Islet of Langerhans (tissue), 1 donor: Measurements from ENCODE around the gene CAPN2.
A peak's percentile ranks its signal among the peaks of the same experiment; 100 is the strongest.

Source experiments
- FAIRE-seq: peaks from one replicate; lab custom pipeline; 2011; peaks lifted over from hg19 to GRCh38; lab: Jason Lieb, UNC

Gene CAPN2

GRCh38 chr1:223702735-223703667 is 9.3 kb upstream of the CAPN2 start:
- no peak for FAIRE-seq

GRCh38 chr1:223703668-223704013 is 8.7 kb upstream of the CAPN2 start:
- no peak for FAIRE-seq

- FAIRE-seq: no peak
Measured at GRCh38 chr1:223704921-223705878, 7.1 kb upstream of the CAPN2 start.

GRCh38 chr1:223706077-223706973 is 6.0 kb upstream of the CAPN2 start:
- no peak for FAIRE-seq

- peak; percentile 9 for FAIRE-seq
Measured at GRCh38 chr1:223707256-223708000, 4.9 kb upstream of the CAPN2 start.

- FAIRE-seq: no peak
Measured at GRCh38 chr1:223708001-223708359, 4.4 kb upstream of the CAPN2 start.

- FAIRE-seq: no peak
Measured at GRCh38 chr1:223708651-223709268, 3.6 kb upstream of the CAPN2 start.

- no peak for FAIRE-seq
Measured at GRCh38 chr1:223709598-223709997, 2.7 kb upstream of the CAPN2 start.

- FAIRE-seq: no peak
Measured at GRCh38 chr1:223710179-223711133, 1.9 kb upstream of the CAPN2 start.

GRCh38 chr1:223711173-223711572 is 1.2 kb upstream of the CAPN2 start:
- no peak for FAIRE-seq

- FAIRE-seq: no peak
Measured at GRCh38 chr1:223711747-223712193, 569 bp upstream of the CAPN2 start.

GRCh38 chr1:223712850-223713474 is 623 bp downstream of the CAPN2 start:
- no peak for FAIRE-seq

- no peak for FAIRE-seq
Measured at GRCh38 chr1:223713546-223714420, 1.4 kb downstream of the CAPN2 start.

- no peak for FAIRE-seq
Measured at GRCh38 chr1:223714421-223714724, 2.0 kb downstream of the CAPN2 start.

GRCh38 chr1:223714849-223715603 is 2.7 kb downstream of the CAPN2 start:
- no peak for FAIRE-seq

GRCh38 chr1:223715604-223716172 is 3.3 kb downstream of the CAPN2 start:
- no peak for FAIRE-seq

- no peak for FAIRE-seq
Measured at GRCh38 chr1:223716302-223716862, 4.0 kb downstream of the CAPN2 start.
